GM18870 (cell line): ENCODE measurements around the gene TNFAIP8L2.
"Not testable (repeated sequence)": the region's sequence is repeated elsewhere in the genome, so short reads cannot be mapped to it uniquely, and the experiment has no call there.

Experiments
- ATAC-seq: cut with Tn5 transposase; IDR thresholded peaks from one replicate; pipeline ENCODE4 v1.9.1; 2021; ENCODE audit warnings: moderate library complexity; ENCODE audit not compliant: unreplicated experiment

The TNFAIP8L2 gene

GRCh38 chr1:151188667-151189066, 32.2 kb downstream of the TNFAIP8L2 start:
- ATAC-seq, result not testable (repeated sequence)

DNA sequence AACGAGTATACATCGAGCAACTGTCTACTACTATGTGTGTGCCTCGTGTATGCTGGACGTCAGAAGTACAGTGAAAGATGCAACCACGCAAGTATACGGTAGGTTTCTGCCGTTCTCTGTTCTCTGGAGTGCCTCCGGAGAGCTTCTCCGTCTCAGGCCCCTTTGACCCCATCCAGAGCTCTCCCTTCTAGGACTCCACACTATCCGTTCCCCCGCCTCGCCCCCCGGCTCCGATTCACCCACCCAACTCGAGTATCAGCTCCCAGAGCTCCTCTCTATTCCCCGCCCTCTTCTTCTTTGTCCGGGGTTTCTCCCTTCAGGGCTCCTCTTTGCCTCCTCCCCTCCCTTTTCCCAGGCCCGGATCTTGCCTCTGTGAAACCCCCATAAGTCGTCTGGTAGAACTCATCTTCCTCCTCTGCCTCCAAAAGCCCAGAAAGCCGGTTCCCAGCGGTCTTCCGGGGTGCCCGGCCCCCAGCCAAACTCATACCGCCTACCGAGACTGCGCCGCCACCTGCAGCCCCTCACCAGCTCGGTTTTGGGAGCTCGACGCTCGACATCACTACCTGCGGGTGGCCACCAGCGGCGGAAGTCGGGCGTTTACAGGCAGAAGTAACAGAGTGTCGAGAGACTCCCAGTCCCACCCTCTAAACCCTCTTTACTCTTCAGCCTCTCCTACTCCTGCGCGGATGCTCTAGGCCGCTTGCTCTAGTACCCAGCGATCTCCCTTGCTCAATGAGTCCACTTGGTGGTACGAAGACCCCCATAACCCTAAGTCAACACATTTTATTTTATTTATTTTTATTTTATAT, 33.4 kb downstream of the TNFAIP8L2 start, which contains the start of gene VPS72:
VPS72 (minus strand) TSS at position 561 of the 809 bp plus-strand sequence; CDS start at position 485, 76 bp downstream.
- peak; percentile 63 for ATAC-seq

GRCh38 chr1:151192047-151192446, 35.6 kb downstream of the TNFAIP8L2 start:
- no peak for ATAC-seq

DNA sequence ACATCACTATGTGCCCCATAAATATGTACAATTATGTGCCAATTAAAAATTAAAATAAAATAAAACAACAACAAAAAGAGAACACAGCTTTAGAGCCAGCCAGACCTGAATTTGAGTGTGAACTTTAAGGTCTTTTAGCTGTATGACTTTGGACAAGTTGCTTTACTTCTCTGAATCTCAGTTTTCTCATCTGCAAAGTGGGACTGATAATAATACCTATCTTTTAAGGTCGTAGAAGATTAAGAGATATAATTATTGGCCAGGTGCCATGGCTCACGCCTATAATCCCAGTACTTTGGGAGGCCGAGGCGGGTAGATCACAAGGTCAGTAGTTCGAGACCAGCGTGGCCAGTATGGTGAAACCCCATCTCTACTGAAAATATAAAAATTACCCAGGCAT, 36.9 kb downstream of the TNFAIP8L2 start:
- no peak for ATAC-seq

GRCh38 chr1:151193856-151194255, 37.4 kb downstream of the TNFAIP8L2 start:
- ATAC-seq, result no peak

DNA sequence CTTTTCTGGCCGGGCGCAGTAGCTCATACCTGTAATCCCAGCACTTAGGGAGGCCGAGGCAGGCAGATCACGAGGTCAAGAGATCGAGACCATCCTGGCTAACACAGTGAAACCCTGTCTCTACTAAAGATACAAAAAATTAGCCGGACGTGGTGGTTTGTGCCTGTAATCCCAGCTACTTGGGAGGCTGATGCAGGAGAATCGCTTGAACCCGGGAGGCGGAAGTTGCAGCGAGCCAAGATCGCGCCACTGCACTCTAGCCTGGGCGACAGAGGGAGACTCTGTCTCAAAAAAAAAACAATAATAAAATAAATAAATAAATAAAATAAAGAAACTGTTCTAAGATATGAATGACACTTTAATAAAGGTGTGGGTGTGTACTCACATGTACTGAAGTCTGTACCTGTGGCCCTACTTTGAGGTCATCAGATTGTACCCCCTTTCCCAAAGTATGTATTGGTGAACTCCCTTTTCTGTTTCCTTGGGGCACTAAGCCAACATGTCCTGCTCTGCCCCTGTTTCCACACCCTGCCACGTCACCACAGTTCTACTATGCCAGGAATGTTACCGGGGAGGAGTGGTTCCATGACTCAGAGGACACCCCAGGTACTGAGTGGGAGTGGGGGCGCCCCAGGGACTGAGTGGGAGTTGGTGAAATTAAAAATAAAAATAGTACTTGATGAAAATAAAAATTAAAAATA, 38.6 kb downstream of the TNFAIP8L2 start:
- not testable (repeated sequence) for ATAC-seq

- no peak for ATAC-seq
Measured at GRCh38 chr1:151196292-151196800, 39.9 kb downstream of the TNFAIP8L2 start.

- ATAC-seq, result no peak
Measured at GRCh38 chr1:151197863-151198253, 41.4 kb downstream of the TNFAIP8L2 start.

DNA sequence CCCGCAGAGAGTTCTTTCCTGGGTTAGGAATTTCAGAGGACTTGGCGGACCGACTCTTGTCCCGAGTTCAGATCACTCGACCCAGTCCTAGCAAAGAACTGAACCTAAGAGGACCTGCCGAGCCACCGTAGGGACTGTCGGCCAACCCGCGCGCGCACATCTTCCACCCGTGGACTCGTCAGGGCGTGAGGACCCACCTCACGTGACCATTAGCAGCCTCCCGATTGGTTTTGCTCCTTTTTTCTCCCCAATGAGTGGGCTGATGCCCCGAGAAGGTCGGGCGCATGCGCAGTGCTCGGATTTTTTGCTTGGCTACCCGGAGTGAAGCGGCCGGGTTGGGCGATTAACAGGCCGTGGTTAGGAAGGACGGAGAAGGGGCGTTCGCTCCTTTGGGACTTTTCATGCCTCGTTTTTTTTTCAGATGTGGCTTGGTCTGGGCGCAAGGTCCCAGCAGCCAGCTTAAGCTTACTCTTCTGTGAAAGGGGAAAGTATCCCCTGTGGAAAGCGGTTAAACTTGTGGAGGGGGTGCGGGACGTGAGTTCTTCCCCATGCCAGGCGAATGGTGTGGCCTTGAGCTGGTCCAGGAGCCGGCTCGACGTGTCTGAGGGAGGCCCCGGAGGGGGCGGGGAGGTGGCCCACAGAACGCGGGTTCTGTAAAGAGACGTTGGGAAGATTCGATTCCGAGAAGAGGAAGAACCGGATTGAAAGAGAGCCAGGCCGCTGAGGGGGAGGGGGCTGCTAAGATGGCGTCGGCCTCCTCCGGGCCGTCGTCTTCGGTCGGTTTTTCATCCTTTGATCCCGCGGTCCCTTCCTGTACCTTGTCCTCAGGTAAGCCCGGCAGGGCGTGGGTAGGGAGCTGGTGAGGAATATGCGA, 42.0 kb downstream of the TNFAIP8L2 start, which contains the start of gene PIP5K1A:
PIP5K1A (plus strand) TSS at position 299 of the 874 bp plus-strand sequence; CDS start at position 744, 445 bp downstream.
- peak; percentile 82 for ATAC-seq

DNA sequence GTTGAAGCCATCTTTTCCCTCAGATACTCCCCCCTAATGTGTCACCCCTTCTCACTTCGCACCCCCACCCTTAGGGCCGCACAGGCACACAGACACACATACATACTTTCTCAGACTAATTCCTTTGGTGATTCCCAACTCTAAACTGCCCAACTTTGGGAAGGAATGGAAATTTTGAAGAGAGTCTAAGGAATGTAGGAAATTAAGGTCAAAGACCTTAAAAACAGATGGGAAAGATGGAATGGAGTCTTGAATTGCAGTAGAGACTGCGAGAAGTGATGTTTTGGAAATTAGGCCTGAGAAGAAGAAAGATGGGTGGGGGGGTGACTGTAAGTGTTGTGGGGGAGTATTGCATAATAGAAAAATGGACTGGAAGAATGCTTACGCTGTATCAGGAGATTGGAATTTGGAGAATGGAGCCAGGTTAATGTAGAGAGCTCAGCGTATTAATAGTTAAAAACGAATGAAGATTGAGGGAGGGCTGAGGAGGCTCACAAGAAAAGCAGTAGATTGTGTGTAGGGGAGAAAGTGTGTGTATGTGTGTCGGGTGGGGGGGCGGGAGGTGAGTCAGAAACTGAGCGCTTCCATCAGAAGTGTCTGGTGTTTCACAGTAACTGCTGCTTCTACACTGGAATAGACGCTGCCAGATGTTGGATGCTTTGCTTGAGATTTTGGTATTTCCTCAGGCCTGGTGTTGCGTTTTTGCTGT, 43.6 kb downstream of the TNFAIP8L2 start:
- no peak for ATAC-seq

- ATAC-seq, result not testable (repeated sequence)
Measured at GRCh38 chr1:151205381-151205965, 49.0 kb downstream of the TNFAIP8L2 start.
